ENCODE data around the gene RAB10. TPM values are rescaled to one million over a fixed set of nuclear protein-coding genes. Genes with fewer than 3 reads are reported as not detected.
A peak's percentile ranks its signal among the peaks of the same experiment; 100 is the strongest.

Gene RAB10
- total RNA-seq, 1 experiment from 2014 or later: 127 TPM

GRCh38 chr2:26043109-26043508 lies 9.2 kb downstream of the RAB10 start:
- DNase-seq (ENCODE audit: low read depth, low spot score): no peak
- in situ Hi-C loops (cut with HindIII; ENCODE audit: low pct_unique_long_range_greater_than_20kb, low sequenced_read_pairs): no loop called here

DNA sequence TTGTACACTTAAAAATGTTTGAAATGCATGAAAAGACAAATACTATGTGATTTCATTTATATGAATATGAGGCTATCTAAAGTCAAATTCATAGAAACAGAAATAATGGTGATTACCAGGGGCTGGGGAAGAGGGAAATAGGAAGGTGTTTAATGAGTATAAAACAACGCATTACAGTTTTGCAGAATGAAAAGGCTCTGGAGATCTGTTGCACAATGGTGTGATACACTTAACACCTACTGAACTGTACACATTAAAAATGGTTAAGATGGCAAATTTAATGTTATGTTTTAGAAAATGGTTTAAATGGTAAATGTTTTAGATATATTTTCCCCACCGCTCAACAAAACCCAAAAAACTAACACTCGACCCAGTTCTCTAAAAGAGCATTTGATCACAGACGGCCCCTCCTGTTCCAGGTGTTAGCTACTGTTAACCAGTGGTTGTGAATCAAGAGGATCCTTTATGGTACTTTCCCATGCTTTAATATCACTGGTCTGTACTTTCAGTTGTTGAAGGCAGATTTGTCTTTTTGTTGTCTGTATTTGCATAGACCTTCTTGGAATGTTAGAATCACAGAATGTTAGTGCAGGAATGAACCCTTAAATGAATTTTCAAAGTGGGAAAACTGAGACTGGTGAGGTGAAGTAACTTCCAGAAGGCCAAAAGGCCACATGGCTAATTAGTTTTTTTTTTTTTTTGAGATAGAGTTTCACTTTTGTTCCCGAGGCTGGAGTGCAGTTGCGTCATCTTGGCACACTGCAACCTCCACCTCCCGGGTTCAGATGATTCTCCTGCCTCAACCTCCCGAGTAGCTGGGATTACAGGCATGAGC lies 10.2 kb downstream of the RAB10 start:
- DNase-seq (ENCODE audit: low read depth, low spot score): no peak

DNA sequence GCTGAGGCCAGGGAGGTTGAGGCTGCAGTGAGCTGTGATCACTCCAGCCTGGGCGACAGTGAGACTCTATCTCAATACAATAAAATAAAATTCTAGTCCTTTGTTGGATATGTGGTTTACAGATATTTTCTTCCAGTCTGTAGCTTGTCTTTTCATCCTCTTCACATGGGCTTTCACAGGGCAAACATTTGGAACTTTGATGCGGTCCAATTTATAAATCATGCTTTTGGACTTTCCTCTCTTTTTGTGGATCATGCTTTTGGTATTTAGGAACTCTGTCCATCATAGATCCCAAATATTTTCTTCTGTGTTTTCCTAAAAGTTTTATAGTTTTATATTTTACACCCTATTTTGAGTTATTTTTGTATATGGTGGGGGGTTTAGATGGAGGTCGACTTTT lies 14.9 kb downstream of the RAB10 start:
- in situ Hi-C loops (cut with HindIII; ENCODE audit: low pct_unique_long_range_greater_than_20kb, low sequenced_read_pairs): no loop called here
- DNase-seq (ENCODE audit: low read depth, low spot score): no peak

More for the DNA sequence above, 10.2 kb downstream of the RAB10 start:
- in situ Hi-C loops (cut with HindIII; ENCODE audit: low pct_unique_long_range_greater_than_20kb, low sequenced_read_pairs): no loop called here

DNA sequence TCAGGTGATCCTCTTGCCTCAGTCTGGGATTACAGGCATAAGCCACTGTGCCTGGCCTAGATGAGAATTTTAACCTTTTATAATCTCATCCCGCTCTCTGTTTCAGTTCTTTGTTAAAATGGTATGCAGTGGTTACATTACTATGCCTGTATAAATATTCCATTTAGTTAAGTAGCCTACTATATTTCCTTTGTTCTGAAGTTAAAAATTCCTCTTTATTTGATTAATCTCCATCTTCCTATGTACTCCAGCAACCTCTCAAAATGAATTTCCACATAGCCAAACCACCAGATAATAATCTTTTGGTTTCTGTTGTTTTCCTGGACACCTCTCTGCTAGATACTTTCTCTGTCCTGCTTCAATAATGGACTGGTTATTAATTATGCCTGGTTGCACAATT lies 15.8 kb downstream of the RAB10 start:
- in situ Hi-C loops (cut with HindIII; ENCODE audit: low pct_unique_long_range_greater_than_20kb, low sequenced_read_pairs): no loop called here
- no peak for DNase-seq (ENCODE audit: low read depth, low spot score)

- DNase-seq (ENCODE audit: low read depth, low spot score): no peak
- in situ Hi-C loops (cut with HindIII; ENCODE audit: low pct_unique_long_range_greater_than_20kb, low sequenced_read_pairs): no loop called here
Observed at GRCh38 chr2:26052740-26053139, 18.9 kb downstream of the RAB10 start.

DNA sequence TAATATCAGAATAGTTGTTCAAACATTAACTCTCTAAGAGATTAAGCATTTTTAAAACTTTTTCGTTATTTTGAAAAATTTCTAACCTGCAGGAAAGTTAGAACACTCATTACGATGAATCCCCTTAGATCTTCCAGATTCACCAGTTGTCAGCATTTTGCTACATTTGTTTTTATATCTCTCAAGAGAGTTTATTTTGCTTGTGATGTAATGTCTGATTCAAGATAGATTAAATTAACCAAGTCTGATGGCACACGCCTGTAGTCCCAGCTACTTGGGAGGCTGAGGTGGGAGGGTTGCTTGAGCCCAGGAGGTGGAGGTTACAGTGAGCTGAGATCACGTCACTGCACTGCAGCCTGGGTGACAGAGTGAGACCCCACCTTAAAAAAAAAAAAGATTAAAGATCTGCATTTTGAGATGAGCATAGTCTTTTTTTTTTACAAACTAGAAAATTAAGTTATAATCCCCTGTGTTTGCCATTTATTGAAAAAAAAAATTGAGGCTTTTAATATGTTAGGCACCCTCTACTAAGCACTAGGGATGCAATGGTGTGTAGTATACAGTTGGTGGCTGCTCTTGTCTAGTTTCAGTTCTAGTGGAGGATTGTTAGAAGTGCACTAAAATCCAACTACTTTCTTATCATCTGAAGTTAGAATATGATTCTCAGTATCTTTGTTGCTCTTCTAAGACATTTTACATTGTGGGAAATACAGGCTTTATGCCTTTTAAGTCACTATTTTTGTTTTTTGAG lies 20.9 kb downstream of the RAB10 start:
- DNase-seq (ENCODE audit: low read depth, low spot score): no peak
- in situ Hi-C loops (cut with HindIII; ENCODE audit: low pct_unique_long_range_greater_than_20kb, low sequenced_read_pairs): no loop called here

- in situ Hi-C loops (cut with HindIII; ENCODE audit: low pct_unique_long_range_greater_than_20kb, low sequenced_read_pairs): no loop called here
- no peak for DNase-seq (ENCODE audit: low read depth, low spot score)
Observed at GRCh38 chr2:26058390-26058789, 24.5 kb downstream of the RAB10 start.

DNA sequence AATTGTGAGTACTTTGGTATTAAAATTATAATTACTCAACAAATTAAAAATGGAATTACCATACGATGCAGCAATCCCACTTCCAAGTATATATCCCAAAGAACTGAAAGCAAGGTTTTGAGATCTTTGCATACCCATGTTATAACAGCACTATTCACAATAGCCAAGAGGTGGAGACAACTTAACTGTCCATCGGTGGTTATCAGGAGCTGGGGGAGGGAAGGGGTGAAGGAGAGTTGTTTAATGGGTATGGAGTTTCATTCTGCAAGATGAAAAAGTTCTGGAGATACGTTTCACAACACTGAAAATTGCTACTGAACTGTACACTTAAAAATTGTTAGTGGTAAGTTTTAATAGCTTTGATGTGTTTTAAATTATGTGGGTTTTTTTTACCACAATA lies 25.7 kb downstream of the RAB10 start:
- peak; percentile 41 for DNase-seq (ENCODE audit: low read depth, low spot score)
- in situ Hi-C loops (cut with HindIII; ENCODE audit: low pct_unique_long_range_greater_than_20kb, low sequenced_read_pairs): no loop called here

GRCh38 chr2:26061539-26061938 lies 27.7 kb downstream of the RAB10 start:
- in situ Hi-C loops (cut with HindIII; ENCODE audit: low pct_unique_long_range_greater_than_20kb, low sequenced_read_pairs): no loop called here
- no peak for DNase-seq (ENCODE audit: low read depth, low spot score)

DNA sequence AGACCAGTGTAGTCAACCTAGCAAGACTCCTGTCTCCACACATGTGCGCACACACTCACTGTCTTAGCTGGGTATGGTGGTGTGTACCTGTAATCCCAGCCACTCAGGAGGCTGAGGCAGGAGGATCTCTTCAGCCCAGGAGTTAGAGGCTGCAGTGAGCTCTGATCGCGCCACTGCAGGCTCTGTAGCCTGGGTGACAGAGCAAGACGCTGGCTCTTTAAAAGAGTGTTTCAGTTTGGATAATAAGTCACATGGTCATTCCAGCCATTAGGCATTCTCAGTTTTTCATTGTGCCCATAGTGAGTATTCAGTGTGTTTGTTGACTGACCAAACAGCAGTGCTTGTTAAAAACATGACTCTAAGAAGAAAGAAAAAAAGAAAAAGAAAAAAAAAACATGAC lies 31.0 kb downstream of the RAB10 start:
- peak; percentile 45 for DNase-seq (ENCODE audit: low read depth, low spot score)
- in situ Hi-C loops (cut with HindIII; ENCODE audit: low pct_unique_long_range_greater_than_20kb, low sequenced_read_pairs): no loop called here

DNA sequence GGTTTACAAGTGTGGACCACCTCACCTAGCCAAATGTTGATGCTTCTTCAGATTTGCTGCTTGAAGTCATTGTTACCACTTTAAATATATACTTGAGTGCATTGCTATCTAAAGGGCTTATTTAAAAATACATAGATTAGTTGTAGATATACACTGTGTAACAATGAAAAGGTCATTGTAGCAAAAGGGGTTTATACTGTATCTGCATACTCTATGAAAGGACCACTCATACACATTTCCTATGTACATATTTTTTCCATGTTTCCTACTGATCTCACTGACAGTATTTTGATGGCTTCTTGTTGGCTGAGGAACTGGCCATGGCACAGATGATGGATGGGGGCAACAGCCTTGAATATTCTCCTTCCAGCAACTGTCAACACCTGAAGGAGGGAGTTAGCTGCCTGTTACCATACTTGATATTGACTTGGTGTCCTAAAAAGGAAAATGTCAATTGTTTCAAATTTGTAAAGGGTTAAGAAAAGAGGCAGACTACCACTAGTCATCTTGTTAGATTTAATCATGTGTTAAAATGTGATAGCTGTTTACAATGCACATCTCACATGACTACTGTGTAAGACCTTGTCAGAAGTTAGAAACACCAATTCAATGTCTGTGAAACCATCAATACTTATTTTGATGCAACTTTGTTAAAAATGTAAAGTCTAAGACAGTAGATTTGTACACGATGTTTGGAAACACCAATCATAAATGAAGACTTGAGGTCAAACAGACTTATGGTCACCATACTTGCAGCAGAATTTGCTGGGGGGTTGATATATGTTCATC lies 33.5 kb downstream of the RAB10 start:
- in situ Hi-C loops (cut with HindIII; ENCODE audit: low pct_unique_long_range_greater_than_20kb, low sequenced_read_pairs): no loop called here
- no peak for DNase-seq (ENCODE audit: low read depth, low spot score)

- DNase-seq (ENCODE audit: low read depth, low spot score): no peak
- in situ Hi-C loops (cut with HindIII; ENCODE audit: low pct_unique_long_range_greater_than_20kb, low sequenced_read_pairs): no loop called here
Observed at GRCh38 chr2:26067980-26068507, 34.2 kb downstream of the RAB10 start.

- peak; percentile 55 for DNase-seq (ENCODE audit: low read depth, low spot score)
- in situ Hi-C loops (cut with HindIII; ENCODE audit: low pct_unique_long_range_greater_than_20kb, low sequenced_read_pairs): no loop called here
Observed at GRCh38 chr2:26068602-26069298, 34.9 kb downstream of the RAB10 start.

- in situ Hi-C loops (cut with HindIII; ENCODE audit: low pct_unique_long_range_greater_than_20kb, low sequenced_read_pairs): no loop called here
Observed at GRCh38 chr2:26070730-26071129, 36.8 kb downstream of the RAB10 start.

GRCh38 chr2:26072925-26073768 lies 39.3 kb downstream of the RAB10 start:
- in situ Hi-C loops (cut with HindIII; ENCODE audit: low pct_unique_long_range_greater_than_20kb, low sequenced_read_pairs): no loop called here
- DNase-seq (ENCODE audit: low read depth, low spot score): peak; percentile 29

More at GRCh38 chr2:26070730-26071129, 36.8 kb downstream of the RAB10 start:
- DNase-seq (ENCODE audit: low read depth, low spot score): no peak

- no peak for DNase-seq (ENCODE audit: low read depth, low spot score)
- in situ Hi-C loops (cut with HindIII; ENCODE audit: low pct_unique_long_range_greater_than_20kb, low sequenced_read_pairs): no loop called here
Observed at GRCh38 chr2:26073830-26074229, 39.9 kb downstream of the RAB10 start.

GRCh38 chr2:26074676-26075075 lies 40.8 kb downstream of the RAB10 start:
- in situ Hi-C loops (cut with HindIII; ENCODE audit: low pct_unique_long_range_greater_than_20kb, low sequenced_read_pairs): no loop called here
- DNase-seq (ENCODE audit: low read depth, low spot score): no peak

Data from SK-MEL-5 (cell line).